CD4-positive, alpha-beta T cell (primary cell): ENCODE data around the gene MOSPD3. TPM values are rescaled to one million over a fixed set of nuclear protein-coding genes. Genes with fewer than 3 reads are reported as not detected.

Experiments
- ATAC-seq: fragments of 200-7000 bp; cut with Tn5 transposase; one replicate; pipeline ENCODE4 v1.10.0; 2022; ENCODE audit warnings: mild to moderate bottlenecking; ENCODE audit not compliant: poor library complexity
- CTCF ChIA-PET: fragments of 350-600 bp; sonication (Branson Sonifier 250); formaldehyde crosslinking; loops from one replicate; lab custom pipeline; 2021; ENCODE audit warnings: antibody characterized with exemption, inconsistent platforms; lab: Charles Lee
- POLR2A ChIA-PET: fragments of 350-600 bp; sonication (Branson Sonifier 250); formaldehyde crosslinking; loops from one replicate; lab custom pipeline; 2021; ENCODE audit warnings: antibody characterized with exemption, inconsistent platforms; lab: Charles Lee
- DNase-seq, 14 experiments: peaks; one replicate each; pipeline ENCODE4 v3.0.0-alpha.2; 2013 to 2020; ENCODE audit warnings: mixed read lengths in 2 of 14
- H3K27ac ChIP-seq, 2 donors: one replicate each; pipeline versions ENCODE4 v1.5.1 to v1.7.0; 2013; ENCODE audit warnings: low read length in 2 of 2, low read depth in 1 of 2, mild to moderate bottlenecking in 1 of 2
- H3K27me3 ChIP-seq, 2 experiments: 1 replicate in 1 of 2; 2 replicates in 1 of 2; pipeline versions ENCODE4 v1.6.1 to v1.7.0; 2013; ENCODE audit warnings: low read length in 2 of 2, control low read depth in 1 of 2, mild to moderate bottlenecking in 1 of 2, moderate library complexity in 1 of 2; ENCODE audit not compliant: insufficient read depth in 2 of 2, control insufficient read depth in 1 of 2
- H3K36me3 ChIP-seq: one replicate; pipeline ENCODE4 v1.6.1; 2013; ENCODE audit warnings: low read length, control low read depth; ENCODE audit not compliant: insufficient read depth
- H3K4me1 ChIP-seq: one replicate; pipeline ENCODE4 v1.6.1; 2013; ENCODE audit warnings: low read length, control low read depth; ENCODE audit not compliant: insufficient read depth
- H3K4me3 ChIP-seq: one replicate; pipeline ENCODE4 v1.5.1; 2013; ENCODE audit warnings: mild to moderate bottlenecking, low read length, moderate library complexity
- H3K9me3 ChIP-seq, 2 experiments: 1 replicate in 1 of 2; 2 replicates in 1 of 2; pipeline versions ENCODE4 v1.6.1 to v1.7.0; 2013; ENCODE audit warnings: low read length in 2 of 2, mild to moderate bottlenecking in 2 of 2, control low read depth in 1 of 2, moderate library complexity in 1 of 2; ENCODE audit not compliant: control insufficient read depth in 1 of 2, insufficient read depth in 1 of 2
- H3K27ac Mint-ChIP-seq: one replicate; pipeline ENCODE4 v1.8.0; 2020; ENCODE audit warnings: mixed read lengths
- H3K27me3 Mint-ChIP-seq: one replicate; pipeline ENCODE4 v1.8.0; 2021; ENCODE audit warnings: mixed read lengths
- H3K36me3 Mint-ChIP-seq: one replicate; pipeline ENCODE4 v1.8.0; 2021; ENCODE audit warnings: low read depth, mixed read lengths
- H3K4me1 Mint-ChIP-seq: one replicate; pipeline ENCODE4 v1.8.0; 2021; ENCODE audit warnings: low read depth, mixed read lengths
- H3K4me3 Mint-ChIP-seq: one replicate; pipeline ENCODE4 v1.8.0; 2020; ENCODE audit warnings: mild to moderate bottlenecking, mixed read lengths
- H3K9me3 Mint-ChIP-seq: one replicate; pipeline ENCODE4 v1.8.0; 2020; ENCODE audit warnings: mixed read lengths
- intact Hi-C, 2 experiments: fragments of 100-400 bp; cut with DNase I in 1 of 2; cut with micrococcal nuclease in 1 of 2; formaldehyde crosslinking; loops; one replicate each; pipeline versions ENCODE4 v1.15.1 to v1.9.0; 2023 to 2025; cut with DNase I, micrococcal nuclease
- total RNA-seq, 174 experiments: library from RNA in 2 of 174; stranded (reverse) in 2 of 174; gene quantifications; one replicate each; pipeline ENCODE4 v1.2.3 and lab custom pipeline; 2021 to 2026
- TF ChIP-seq, protein P1 (sequence below): fragments of 200-600 bp; IDR thresholded peaks from one replicate; pipeline ENCODE4 v1.8.0; 2022; ENCODE audit warnings: antibody characterized with exemption, mild to moderate bottlenecking

Gene MOSPD3
- total RNA-seq, 2 experiments from 2014 or later = 8.5 to 10.9 TPM

DNA sequence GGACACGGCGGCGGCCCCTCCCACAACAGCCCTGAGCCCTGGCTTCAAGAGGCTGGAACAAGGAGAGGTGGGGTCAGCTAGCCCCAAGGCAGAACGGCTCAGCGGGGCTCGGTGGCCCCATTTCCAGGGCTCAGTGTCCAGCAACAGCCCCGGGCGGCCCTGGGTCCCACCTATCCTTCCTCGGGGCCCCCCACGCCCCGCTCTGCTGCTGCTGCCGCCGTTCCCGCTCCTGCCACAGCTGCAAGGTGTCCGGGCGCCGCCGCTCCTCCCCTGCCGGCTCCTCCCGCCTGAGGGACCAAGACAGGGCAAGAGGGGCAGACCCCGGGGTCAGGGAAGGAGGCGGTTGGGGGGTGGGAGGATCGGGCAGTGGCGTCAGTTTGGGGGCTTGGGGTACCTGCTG lies 35.2 kb upstream of the MOSPD3 start:
- Histone ChIP-seq H3K4me3 (no peak overlapping the region), H3K9me3 (no peaks in the 10 kb centered on the region), H3K4me1 (peaks cover 27% of the 10 kb centered on the region), H3K27ac (no peak overlapping the region), H3K36me3 (peaks cover 89% of the 10 kb centered on the region), H3K27me3 (no peaks in the 10 kb centered on the region)
- Mint-ChIP-seq H3K27me3 (no peaks in the 10 kb centered on the region), H3K27ac (no peak overlapping the region), H3K4me1 (peaks cover 4% of the 10 kb centered on the region), H3K9me3 (no peaks in the 10 kb centered on the region), H3K36me3 (peaks cover 39% of the 10 kb centered on the region), H3K4me3 (no peak overlapping the region)
- no peak for DNase-seq
- TF ChIP-seq, protein P1, sequence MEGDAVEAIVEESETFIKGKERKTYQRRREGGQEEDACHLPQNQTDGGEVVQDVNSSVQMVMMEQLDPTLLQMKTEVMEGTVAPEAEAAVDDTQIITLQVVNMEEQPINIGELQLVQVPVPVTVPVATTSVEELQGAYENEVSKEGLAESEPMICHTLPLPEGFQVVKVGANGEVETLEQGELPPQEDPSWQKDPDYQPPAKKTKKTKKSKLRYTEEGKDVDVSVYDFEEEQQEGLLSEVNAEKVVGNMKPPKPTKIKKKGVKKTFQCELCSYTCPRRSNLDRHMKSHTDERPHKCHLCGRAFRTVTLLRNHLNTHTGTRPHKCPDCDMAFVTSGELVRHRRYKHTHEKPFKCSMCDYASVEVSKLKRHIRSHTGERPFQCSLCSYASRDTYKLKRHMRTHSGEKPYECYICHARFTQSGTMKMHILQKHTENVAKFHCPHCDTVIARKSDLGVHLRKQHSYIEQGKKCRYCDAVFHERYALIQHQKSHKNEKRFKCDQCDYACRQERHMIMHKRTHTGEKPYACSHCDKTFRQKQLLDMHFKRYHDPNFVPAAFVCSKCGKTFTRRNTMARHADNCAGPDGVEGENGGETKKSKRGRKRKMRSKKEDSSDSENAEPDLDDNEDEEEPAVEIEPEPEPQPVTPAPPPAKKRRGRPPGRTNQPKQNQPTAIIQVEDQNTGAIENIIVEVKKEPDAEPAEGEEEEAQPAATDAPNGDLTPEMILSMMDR = no peak
- intact Hi-C loops = no loop called here
- ChIA-PET CTCF (interaction anchor here (1.6 kb wide), 1 partner anchor 128 kb away, joined by 3 read pairs; no protein-coding TSS in a partner anchor), POLR2A (interaction anchor here (3.4 kb wide), 1 partner anchor 9 kb away, joined by 15 read pairs; the partner anchor contains the start of genes FBXO24 and LRCH4)
- no peak for ATAC-seq

GRCh38 chr7:100577507-100577906 lies 34.8 kb upstream of the MOSPD3 start:
- ATAC-seq = no peak
- Mint-ChIP-seq H3K9me3 (no peaks in the 10 kb centered on the region), H3K4me3 (no peak overlapping the region), H3K4me1 (peaks cover 3% of the 10 kb centered on the region), H3K27me3 (no peaks in the 10 kb centered on the region), H3K36me3 (peaks cover 35% of the 10 kb centered on the region), H3K27ac (no peak overlapping the region)
- Histone ChIP-seq H3K4me1 (peaks cover 29% of the 10 kb centered on the region), H3K4me3 (no peak overlapping the region), H3K9me3 (no peaks in the 10 kb centered on the region), H3K27ac (no peak overlapping the region), H3K27me3 (no peaks in the 10 kb centered on the region), H3K36me3 (peaks cover 92% of the 10 kb centered on the region)
- no peak for DNase-seq
- CTCF ChIA-PET = interaction anchor here (1.6 kb wide), 1 partner anchor 128 kb away, joined by 3 read pairs; no protein-coding TSS in a partner anchor
- POLR2A ChIA-PET = interaction anchor here (3.4 kb wide), 1 partner anchor 9 kb away, joined by 15 read pairs; the partner anchor contains the start of genes FBXO24 and LRCH4
- intact Hi-C loops = no loop called here
- TF ChIP-seq, protein P1 = no peak

GRCh38 chr7:100578246-100579183 lies 33.8 kb upstream of the MOSPD3 start:
- no peak for DNase-seq
- peaks cover 40% of the 10 kb centered on the region for H3K36me3 Mint-ChIP-seq
- no peaks in the 10 kb centered on the region for H3K27me3 ChIP-seq
- H3K4me1 ChIP-seq = peaks cover 36% of the 10 kb centered on the region
- peaks cover 91% of the 10 kb centered on the region for H3K36me3 ChIP-seq
- ATAC-seq = no peak
- TF ChIP-seq, protein P1 = no peak
- intact Hi-C loops = no loop called here
- no peaks in the 10 kb centered on the region for H3K9me3 ChIP-seq
- peak overlapping the region in 1 of 2 donors; percentile 10 for H3K27ac ChIP-seq
- H3K27ac Mint-ChIP-seq = no peak overlapping the region
- ChIA-PET CTCF (interaction anchor here (1.6 kb wide), 1 partner anchor 127 kb away, joined by 3 read pairs; no protein-coding TSS in a partner anchor), POLR2A (interaction anchor here (0.7 to 3.4 kb wide), 2 partner anchors 8 to 62 kb away, joined by 3 to 15 read pairs; partner anchors contain the start of genes FBXO24 and LRCH4)
- peaks cover 13% of the 10 kb centered on the region for H3K4me1 Mint-ChIP-seq
- no peaks in the 10 kb centered on the region for H3K27me3 Mint-ChIP-seq
- no peaks in the 10 kb centered on the region for H3K9me3 Mint-ChIP-seq
- no peak overlapping the region for H3K4me3 Mint-ChIP-seq
- H3K4me3 ChIP-seq = no peak overlapping the region
